Smooth muscle cell (in vitro differentiated cells): ENCODE results near the gene LARP6. TPM values are rescaled to one million over a fixed set of nuclear protein-coding genes. Genes with fewer than 3 reads are reported as not detected.

ENCODE experiments used
- DNase-seq: peaks from one replicate; lab custom pipeline; 2025; ENCODE audit not compliant: unreplicated experiment; lab: John Stamatoyannopoulos, UW
- H2AFZ ChIP-seq: fragments of 200-600 bp; sonication (generic); 2 replicates; pipeline ENCODE4 v1.6.0; 2016; ENCODE audit warnings: antibody characterized with exemption, low read depth, mild to moderate bottlenecking
- H3F3A ChIP-seq: fragments of 200-600 bp; sonication (generic); 2 replicates; pipeline ENCODE4 v1.6.0; 2017; ENCODE audit warnings: antibody characterized with exemption, low read depth
- H3K27ac ChIP-seq: fragments of 200-600 bp; sonication (generic); 2 replicates; pipeline ENCODE4 v1.5.1; 2016; ENCODE audit warnings: low read depth, mild to moderate bottlenecking
- H3K27me3 ChIP-seq: fragments of 200-600 bp; sonication (generic); 2 replicates; pipeline ENCODE4 v1.6.1; 2016; ENCODE audit warnings: low read depth, mild to moderate bottlenecking
- H3K36me3 ChIP-seq: fragments of 200-600 bp; sonication (generic); 2 replicates; pipeline ENCODE4 v1.5.1; 2016; ENCODE audit warnings: low read depth
- H3K4me1 ChIP-seq: fragments of 200-600 bp; sonication (generic); 2 replicates; pipeline ENCODE4 v1.5.1; 2016; ENCODE audit warnings: low read depth
- H3K4me2 ChIP-seq: fragments of 200-600 bp; sonication (generic); 2 replicates; pipeline ENCODE4 v1.6.0; 2016; ENCODE audit warnings: mild to moderate bottlenecking
- H3K4me3 ChIP-seq: fragments of 200-600 bp; sonication (generic); 2 replicates; pipeline ENCODE4 v1.5.1; 2016; ENCODE audit warnings: mild to moderate bottlenecking
- H3K79me2 ChIP-seq: fragments of 200-600 bp; sonication (generic); 2 replicates; pipeline ENCODE4 v1.6.0; 2016; ENCODE audit warnings: low read depth, mild to moderate bottlenecking
- H3K9ac ChIP-seq: fragments of 200-600 bp; sonication (generic); 2 replicates; pipeline ENCODE4 v1.6.0; 2016; ENCODE audit warnings: low read depth
- H3K9me3 ChIP-seq: fragments of 200-600 bp; sonication (generic); replicated peaks from 2 replicates; pipeline ENCODE4 v1.5.1; 2016; ENCODE audit warnings: low read depth
- H4K20me1 ChIP-seq: fragments of 200-600 bp; sonication (generic); 2 replicates; pipeline ENCODE4 v1.6.0; 2016; ENCODE audit warnings: low read depth
- CTCF ChIP-seq: fragments of 200-600 bp; sonication (generic); IDR thresholded peaks from 2 replicates; pipeline ENCODE4 v1.5.1; 2017; ENCODE audit warnings: borderline replicate concordance, mild to moderate bottlenecking, antibody characterized with exemption; ENCODE audit not compliant: insufficient read depth, poor library complexity, severe bottlenecking
- WGBS: methylation state at CpG from one replicate; pipeline ENCODE4 v1.1.7; 2016; ENCODE audit warnings: low lambda C conversion rate; 5-methylcytosine and 5-hydroxymethylcytosine counted together
- polyA plus RNA-seq: library from polyadenylated mRNA; unstranded; fragments of >200 nt; fragmentation: Nextera tagmentation; extraction: Ambion mirVana; gene quantifications from 2 replicates; pipeline ENCODE4 v1.2.1, GENCODE V29; 2016
- total RNA-seq: library from RNA; depleted of rRNA; stranded (reverse); fragments of >200 nt; gene quantifications from 2 replicates; pipeline ENCODE4 v1.2.3, GENCODE V29; 2014

The LARP6 gene
- total and polyA plus RNA-seq, 2 experiments from 2014 or later = 55.1 to 69.5 TPM

GRCh38 chr15:70796516-70797310 is 57.2 kb downstream of the LARP6 start:
- H3K27me3 ChIP-seq = no peaks in the 10 kb centered on the region
- WGBS = 97% methylated on average over 14 of the region's 14 CpGs
- H3K4me1 ChIP-seq = peaks cover 20% of the 10 kb centered on the region
- H4K20me1 ChIP-seq = no peaks in the 10 kb centered on the region
- no peak for DNase-seq
- no peak overlapping the region for H3K4me2 ChIP-seq
- no peak overlapping the region for H2AFZ ChIP-seq
- H3K9ac ChIP-seq = no peak overlapping the region
- no peaks in the 10 kb centered on the region for H3K9me3 ChIP-seq
- H3K27ac ChIP-seq = peak overlapping the region; percentile 98
- no peak overlapping the region for H3K4me3 ChIP-seq
- no peaks in the 10 kb centered on the region for H3K36me3 ChIP-seq
- H3F3A ChIP-seq = peaks cover 40% of the 10 kb centered on the region
- no peak for TF ChIP-seq CTCF
- no peaks in the 10 kb centered on the region for H3K79me2 ChIP-seq

- no peak overlapping the region for H2AFZ ChIP-seq
- no peak for TF ChIP-seq CTCF
- H3K4me1 ChIP-seq = peaks cover 23% of the 10 kb centered on the region
- H3K4me3 ChIP-seq = peak overlapping the region; percentile 16
- no peaks in the 10 kb centered on the region for H4K20me1 ChIP-seq
- no peaks in the 10 kb centered on the region for H3K79me2 ChIP-seq
- H3K27ac ChIP-seq = peak overlapping the region; percentile 98
- H3K4me2 ChIP-seq = peak overlapping the region; percentile 74
- WGBS = 0% methylated on average over 2 of the region's 2 CpGs
- no peaks in the 10 kb centered on the region for H3K9me3 ChIP-seq
- H3K9ac ChIP-seq = peak overlapping the region; percentile 83
- no peaks in the 10 kb centered on the region for H3K27me3 ChIP-seq
- no peak for DNase-seq
- H3K36me3 ChIP-seq = no peaks in the 10 kb centered on the region
- peaks cover 35% of the 10 kb centered on the region for H3F3A ChIP-seq
Observed at GRCh38 chr15:70795311-70795665, 58.7 kb downstream of the LARP6 start.

GRCh38 chr15:70794596-70795310 is 59.2 kb downstream of the LARP6 start:
- Histone ChIP-seq H3K36me3 (no peaks in the 10 kb centered on the region), H3K9me3 (no peaks in the 10 kb centered on the region), H4K20me1 (no peaks in the 10 kb centered on the region), H3F3A (peaks cover 30% of the 10 kb centered on the region), H3K27ac (peak overlapping the region; percentile 98), H3K27me3 (no peaks in the 10 kb centered on the region), H2AFZ (no peak overlapping the region), H3K4me3 (peak overlapping the region; percentile 16), H3K79me2 (no peaks in the 10 kb centered on the region), H3K4me2 (peak overlapping the region; percentile 74), H3K9ac (peak overlapping the region; percentile 83), H3K4me1 (peaks cover 20% of the 10 kb centered on the region)
- WGBS = 31% methylated on average over 12 of the region's 12 CpGs
- no peak for TF ChIP-seq CTCF
- no peak for DNase-seq
